H1 (cell line): ENCODE measurements around the gene CSF3. TPM values are rescaled to one million over a fixed set of nuclear protein-coding genes. Genes with fewer than 3 reads are reported as not detected.
A peak's percentile ranks its signal among the peaks of the same experiment; 100 is the strongest.

ENCODE experiments used
- ASH2L ChIP-seq: fragments of 200-600, 300-600 bp; sonication (generic); IDR thresholded peaks from one replicate; pipeline ENCODE4 v1.7.1; 2017; ENCODE audit warnings: low read length
- BCL11A ChIP-seq, 2 experiments: IDR thresholded peaks; one replicate each; pipeline ENCODE4 v1.6.1; 2011; ENCODE audit warnings: low read depth in 2 of 2, low read length in 2 of 2, mild to moderate bottlenecking in 2 of 2
- CBX5 ChIP-seq: fragments of 300-800, 300-1000 bp; sonication (generic); IDR thresholded peaks from 2 replicates; pipeline ENCODE4 v1.7.1; 2016; ENCODE audit warnings: antibody characterized with exemption, low read length, low read depth
- CEBPB ChIP-seq: IDR thresholded peaks from 2 replicates; pipeline ENCODE4 v1.6.1; 2012; ENCODE audit warnings: low read depth, low read length
- CHD1 ChIP-seq: IDR thresholded peaks from 2 replicates; pipeline ENCODE4 v1.6.1; 2012; ENCODE audit warnings: low read depth, low read length, improper control_type of control experiment
- CREB1 ChIP-seq: IDR thresholded peaks from 2 replicates; pipeline ENCODE4 v1.6.1; 2012; ENCODE audit warnings: inconsistent platforms
- CTBP2 ChIP-seq: IDR thresholded peaks from 2 replicates; pipeline ENCODE4 v1.7.0; 2011; ENCODE audit warnings: borderline replicate concordance, mild to moderate bottlenecking, moderate library complexity, mixed read lengths, low read length; ENCODE audit not compliant: insufficient read depth, insufficient read length
- CTCF ChIP-seq, 3 experiments: IDR thresholded peaks; 1 replicate in 2 of 3; 2 replicates in 1 of 3; pipeline versions ENCODE4 v1.5.1 to v1.6.1; 2011; ENCODE audit warnings: low read length in 3 of 3, mild to moderate bottlenecking in 3 of 3, inconsistent platforms in 2 of 3, low read depth in 1 of 3, moderate library complexity in 1 of 3; ENCODE audit not compliant: insufficient read depth in 1 of 3; ENCODE audit errors: control extremely low read depth in 1 of 3
- EGR1 ChIP-seq: IDR thresholded peaks from 2 replicates; pipeline ENCODE4 v1.6.1; 2011; ENCODE audit warnings: low read depth, low read length, borderline replicate concordance
- EZH2 ChIP-seq: fragments of 200-600 bp; sonication (generic); IDR thresholded peaks from 2 replicates; pipeline ENCODE4 v1.7.1; 2012; ENCODE audit warnings: low read depth, mild to moderate bottlenecking, moderate library complexity, low read length, inconsistent platforms; ENCODE audit not compliant: severe bottlenecking
- GABPA ChIP-seq: IDR thresholded peaks from 2 replicates; pipeline ENCODE4 v1.6.1; 2011; ENCODE audit warnings: mild to moderate bottlenecking, low read length, moderate library complexity, borderline replicate concordance; ENCODE audit not compliant: insufficient read depth
- JUND ChIP-seq: IDR thresholded peaks from 2 replicates; pipeline ENCODE4 v1.6.1; 2011; ENCODE audit warnings: mild to moderate bottlenecking, improper control_type of control experiment, low read length
- KDM1A ChIP-seq: fragments of 200-600, 300-600 bp; sonication (generic); IDR thresholded peaks from 2 replicates; pipeline ENCODE4 v1.7.1; 2016; ENCODE audit warnings: mild to moderate bottlenecking, low read length, borderline replicate concordance
- KDM4A ChIP-seq: IDR thresholded peaks from one replicate; pipeline ENCODE4 v1.7.1; 2012; ENCODE audit warnings: low read depth, mild to moderate bottlenecking, moderate library complexity, low read length, inconsistent platforms; ENCODE audit not compliant: severe bottlenecking
- KDM5A ChIP-seq: fragments of 200-600 bp; IDR thresholded peaks from 2 replicates; pipeline ENCODE4 v1.7.1; 2012; ENCODE audit warnings: mild to moderate bottlenecking, low read length, inconsistent platforms, mixed read lengths
- POU5F1 ChIP-seq: IDR thresholded peaks from 2 replicates; pipeline ENCODE4 v1.6.1; 2011; ENCODE audit warnings: low read depth, mild to moderate bottlenecking, low read length, moderate library complexity
- RAD21 ChIP-seq, 2 experiments: IDR thresholded peaks in 1 of 2; conservative IDR thresholded peaks in 1 of 2; 2 replicates each; pipeline ENCODE4 v1.6.1; 2011; ENCODE audit warnings: low read depth in 2 of 2, low read length in 2 of 2, improper control_type of control experiment in 1 of 2, inconsistent platforms in 1 of 2, mild to moderate bottlenecking in 1 of 2, moderate library complexity in 1 of 2
- RNF2 ChIP-seq: fragments of 200-900, 300-1000 bp; sonication (generic); IDR thresholded peaks from 2 replicates; pipeline ENCODE4 v1.7.1; 2016; ENCODE audit warnings: borderline replicate concordance, low read depth, mild to moderate bottlenecking, antibody characterized with exemption, low read length; ENCODE audit not compliant: poor library complexity, severe bottlenecking; ENCODE audit errors: missing control alignments
- RXRA ChIP-seq: IDR thresholded peaks from 2 replicates; pipeline ENCODE4 v1.6.1; 2011; ENCODE audit warnings: low read depth, mild to moderate bottlenecking, low read length, moderate library complexity; ENCODE audit not compliant: insufficient read depth
- SAP30 ChIP-seq: fragments of 300-600 bp; sonication (generic); IDR thresholded peaks from 2 replicates; pipeline ENCODE4 v1.7.1; 2012; ENCODE audit warnings: low read length, moderate library complexity, mild to moderate bottlenecking, inconsistent platforms; ENCODE audit not compliant: insufficient read depth, insufficient replicate concordance
- TAF1 ChIP-seq: IDR thresholded peaks from 2 replicates; pipeline ENCODE4 v1.6.1; 2011; ENCODE audit warnings: mild to moderate bottlenecking, low read depth, low read length
- TEAD4 ChIP-seq: IDR thresholded peaks from 2 replicates; pipeline ENCODE4 v1.6.1; 2012; ENCODE audit warnings: low read depth, low read length, inconsistent platforms, mixed read lengths
- polyA plus RNA-seq, 7 experiments: library from polyadenylated mRNA; depleted of rRNA in 3 of 7; stranded (reverse) in 5 of 7; unstranded in 2 of 7; fragments of >200 nt in 5 of 7; fragments of 200-250 nt in 2 of 7; gene quantifications; 1 replicate in 5 of 7; 2 replicates in 1 of 7; 4 replicates in 1 of 7; pipeline versions ENCODE4 v1.2.1 to v1.2.3, GENCODE V29; 2011 to 2013; ENCODE audit warnings: missing spikeins in 2 of 7, mixed read lengths in 2 of 7
- total RNA-seq: library from RNA; stranded (reverse); fragmentation: NEBNext Ultra II Directional; extraction: Animal tissue kit (Norgen Biotek cat#: 25700); gene quantifications from 2 replicates; pipeline ENCODE4 v1.2.1, GENCODE V29; 2021

Gene CSF3
- total and polyA plus RNA-seq, 2 of the 8 experiments (the other 6 are each of a cell fraction or from before 2014, with no cell fraction given): 0.03 TPM; not detected in 1

- no peak for TF ChIP-seq KDM4A
- no peak for TF ChIP-seq CTBP2
- no peak for TF ChIP-seq BCL11A (IDR thresholded peaks at IDR 0.05; ENCODE audit: low read depth in 2 of 2, low read length in 2 of 2)
- peak; percentile 86 for TF ChIP-seq TEAD4
- TF ChIP-seq KDM5A: no peak
- no peak for TF ChIP-seq RXRA
- peak; percentile 68 for TF ChIP-seq CREB1
- no peak for TF ChIP-seq SAP30
- no peak for TF ChIP-seq EZH2
- no peak for TF ChIP-seq ASH2L
- TF ChIP-seq CEBPB: no peak
- TF ChIP-seq TAF1: 0 out of 2 replicates have a peak, but pooled peaks have one; percentile 18
- no peak for TF ChIP-seq EGR1
- TF ChIP-seq KDM1A: no peak
- peak; percentile 92 to 100 (median 99) for TF ChIP-seq CTCF (IDR thresholded peaks at IDR 0.05; ENCODE audit: control extremely low read depth in 1 of 3, insufficient read depth in 1 of 3, low read depth in 1 of 3, low read length in 3 of 3)
- no peak for TF ChIP-seq RNF2
- no peak for TF ChIP-seq CHD1
- no peak for TF ChIP-seq POU5F1
- TF ChIP-seq RAD21 (IDR thresholded peaks at IDR 0.05 in 1 of 2, conservative IDR thresholded peaks at IDR 0.05 in 1 of 2; ENCODE audit: low read depth in 2 of 2, low read length in 2 of 2): peak; percentile 70 to 76
- TF ChIP-seq GABPA: peak; percentile 67; the same call in 1 of the 2 replicates
- TF ChIP-seq JUND: no peak
- no peak for TF ChIP-seq CBX5
Observed at GRCh38 chr17:40035162-40035559, 19.9 kb downstream of the CSF3 start (continued).
